Tibial artery (tissue), 4 donors: Measurements from ENCODE around the gene NXN.
A peak's percentile ranks its signal among the peaks of the same experiment; 100 is the strongest.
"Not testable (repeated sequence)": the region's sequence is repeated elsewhere in the genome, so short reads cannot be mapped to it uniquely, and the experiment has no call there.

ENCODE experiments used
- DNase-seq, 2 donors: peaks; one replicate each; pipeline ENCODE4 v3.0.0-alpha.2; 2019
- H3K27ac ChIP-seq, 2 donors: fragments of 200-600 bp; sonication (generic) in 1 of 2; 1 replicate in 1 of 2; 2 replicates in 1 of 2; pipeline ENCODE4 v1.5.1; 2018 to 2019; ENCODE audit warnings: mild to moderate bottlenecking in 1 of 2
- H3K27me3 ChIP-seq, 2 donors: fragments of 200-600 bp; sonication (generic) in 1 of 2; one replicate each; pipeline versions ENCODE4 v1.5.1 to v1.6.0; 2016 to 2019
- H3K36me3 ChIP-seq, 3 donors: fragments of 200-600 bp; sonication (generic) in 2 of 3; one replicate each; pipeline ENCODE4 v1.5.1; 2016 to 2019; ENCODE audit warnings: mild to moderate bottlenecking in 2 of 3
- H3K4me1 ChIP-seq, 4 donors: fragments of 200-600 bp; sonication (generic) in 2 of 4; 1 replicate in 3 of 4; 2 replicates in 1 of 4; pipeline ENCODE4 v1.5.1; 2016 to 2019
- H3K4me3 ChIP-seq, 2 donors: fragments of 200-600 bp; sonication (generic) in 1 of 2; 1 replicate in 1 of 2; 2 replicates in 1 of 2; pipeline ENCODE4 v1.5.1; 2018 to 2019; ENCODE audit warnings: mild to moderate bottlenecking in 2 of 2
- H3K9me3 ChIP-seq, 3 donors: fragments of 200-600 bp; sonication (generic) in 1 of 3; one replicate each; pipeline ENCODE4 v1.5.1; 2016 to 2019
- intact Hi-C: fragments of 100-400 bp; cut with DNase I; formaldehyde crosslinking; loops from one replicate; pipeline ENCODE4 v1.15.0; 2023; ENCODE audit warnings: low total_unique reads
- TF ChIP-seq, protein P1 (sequence below), 2 experiments: fragments of 200-600 bp in 1 of 2; fragments of 450-650 bp in 1 of 2; IDR thresholded peaks; one replicate each; pipeline ENCODE4 v1.5.1; 2017 to 2019; ENCODE audit warnings: antibody characterized with exemption in 2 of 2, mild to moderate bottlenecking in 1 of 2, moderate library complexity in 1 of 2

NXN gene

GRCh38 chr17:907725-908124, 71.9 kb downstream of the NXN start:
- H3K4me1 ChIP-seq = peaks cover 0 to 50% (median 6%) of the 10 kb centered on the region in 4 donors
- H3K9me3 ChIP-seq = no peaks in the 10 kb centered on the region
- intact Hi-C loops = no loop called here
- TF ChIP-seq, protein P1, sequence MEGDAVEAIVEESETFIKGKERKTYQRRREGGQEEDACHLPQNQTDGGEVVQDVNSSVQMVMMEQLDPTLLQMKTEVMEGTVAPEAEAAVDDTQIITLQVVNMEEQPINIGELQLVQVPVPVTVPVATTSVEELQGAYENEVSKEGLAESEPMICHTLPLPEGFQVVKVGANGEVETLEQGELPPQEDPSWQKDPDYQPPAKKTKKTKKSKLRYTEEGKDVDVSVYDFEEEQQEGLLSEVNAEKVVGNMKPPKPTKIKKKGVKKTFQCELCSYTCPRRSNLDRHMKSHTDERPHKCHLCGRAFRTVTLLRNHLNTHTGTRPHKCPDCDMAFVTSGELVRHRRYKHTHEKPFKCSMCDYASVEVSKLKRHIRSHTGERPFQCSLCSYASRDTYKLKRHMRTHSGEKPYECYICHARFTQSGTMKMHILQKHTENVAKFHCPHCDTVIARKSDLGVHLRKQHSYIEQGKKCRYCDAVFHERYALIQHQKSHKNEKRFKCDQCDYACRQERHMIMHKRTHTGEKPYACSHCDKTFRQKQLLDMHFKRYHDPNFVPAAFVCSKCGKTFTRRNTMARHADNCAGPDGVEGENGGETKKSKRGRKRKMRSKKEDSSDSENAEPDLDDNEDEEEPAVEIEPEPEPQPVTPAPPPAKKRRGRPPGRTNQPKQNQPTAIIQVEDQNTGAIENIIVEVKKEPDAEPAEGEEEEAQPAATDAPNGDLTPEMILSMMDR (IDR thresholded peaks at IDR 0.05) = no peak
- H3K36me3 ChIP-seq = no peaks in the 10 kb centered on the region
- H3K27me3 ChIP-seq = no peaks in the 10 kb centered on the region
- no peak for DNase-seq
- no peak overlapping the region for H3K27ac ChIP-seq
- H3K4me3 ChIP-seq = no peak overlapping the region

DNA sequence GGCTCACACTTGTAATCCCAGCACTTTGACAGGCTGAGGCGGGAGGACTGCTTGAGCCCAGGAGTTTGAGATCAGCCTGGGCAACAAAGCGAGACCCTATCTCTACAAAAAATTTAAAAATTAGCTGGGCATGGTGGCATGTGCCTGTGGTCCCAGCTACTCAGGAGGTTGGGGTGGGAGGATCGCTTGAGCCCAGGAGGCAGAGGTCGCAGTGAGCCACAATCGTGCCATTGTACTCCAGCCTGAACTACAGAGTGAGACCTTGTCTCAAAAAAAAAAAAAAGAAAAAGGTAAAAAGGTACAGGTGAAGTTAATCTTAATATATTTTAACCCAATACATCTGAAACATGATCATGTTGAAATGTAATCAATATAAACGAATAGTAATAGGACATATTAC, 73.9 kb downstream of the NXN start:
- DNase-seq, H3K9me3 ChIP-seq, H3K27ac ChIP-seq, H3K27me3 ChIP-seq, intact Hi-C loops, H3K36me3 ChIP-seq, H3K4me3 ChIP-seq: not testable (repeated sequence)
- H3K4me1 ChIP-seq = peaks cover 0 to 56% (median 19%) of the 10 kb centered on the region in 4 donors

GRCh38 chr17:903691-904481, 75.7 kb downstream of the NXN start:
- Histone ChIP-seq H3K4me1 (peaks cover 0 to 50% (median 21%) of the 10 kb centered on the region in 4 donors), H3K27ac (peak overlapping the region; percentile 42 to 73), H3K4me3 (peak overlapping the region; percentile 13 to 15), H3K36me3 (no peaks in the 10 kb centered on the region), H3K9me3 (no peaks in the 10 kb centered on the region), H3K27me3 (no peaks in the 10 kb centered on the region)
- TF ChIP-seq, protein P1 (IDR thresholded peaks at IDR 0.05) = no peak
- intact Hi-C loops = no loop called here
- no peak for DNase-seq

DNA sequence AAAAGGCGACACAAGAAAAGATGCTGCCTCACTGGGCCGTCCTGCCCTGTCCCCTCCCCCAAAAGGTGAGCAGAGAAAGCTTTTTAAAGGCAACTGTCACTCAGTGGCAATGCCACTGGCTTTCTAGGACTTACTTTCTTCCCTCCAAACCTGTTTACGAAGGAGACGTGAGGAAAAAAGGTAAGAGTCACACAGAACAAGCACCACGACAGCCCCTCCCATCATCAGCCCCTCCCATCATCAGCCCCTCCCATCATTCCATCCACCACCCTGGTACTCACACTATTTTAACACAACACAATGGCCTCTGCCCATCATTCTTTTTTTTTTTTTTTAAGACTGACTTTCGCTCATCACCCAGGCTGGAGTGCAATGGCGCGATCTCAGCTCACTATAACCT, 77.1 kb downstream of the NXN start:
- Histone ChIP-seq H3K4me1 (peaks cover 0 to 43% (median 21%) of the 10 kb centered on the region in 4 donors), H3K27me3 (no peaks in the 10 kb centered on the region), H3K36me3 (no peaks in the 10 kb centered on the region), H3K9me3 (no peaks in the 10 kb centered on the region), H3K4me3 (no peak overlapping the region), H3K27ac (peak overlapping the region in 1 of 2 donors; percentile 70)
- TF ChIP-seq, protein P1 (IDR thresholded peaks at IDR 0.05) = no peak
- DNase-seq = no peak
- intact Hi-C loops = no loop called here

DNA sequence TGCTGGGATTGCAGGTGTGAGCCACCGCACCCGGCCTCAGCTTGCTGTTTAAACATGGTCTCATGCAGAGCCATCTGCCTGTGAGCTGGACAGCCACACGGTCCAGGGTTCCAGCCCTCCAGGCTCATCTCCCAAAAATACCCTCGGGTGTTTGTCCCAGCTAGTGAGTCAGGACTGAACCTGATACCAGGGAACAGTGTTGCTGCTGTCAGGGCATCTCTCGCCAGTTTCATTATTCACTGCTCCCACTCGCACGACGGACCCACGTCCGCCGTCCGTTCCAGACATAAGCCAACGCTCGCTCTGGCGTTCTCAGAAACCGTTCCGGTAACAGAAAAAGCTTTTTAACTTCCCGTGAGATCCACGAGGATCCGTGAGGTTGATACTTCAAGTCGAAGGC, 77.6 kb downstream of the NXN start:
- TF ChIP-seq, protein P1 (IDR thresholded peaks at IDR 0.05) = no peak
- DNase-seq = no peak
- no peaks in the 10 kb centered on the region for H3K27me3 ChIP-seq
- H3K4me3 ChIP-seq = no peak overlapping the region
- no peaks in the 10 kb centered on the region for H3K9me3 ChIP-seq
- intact Hi-C loops = no loop called here
- H3K27ac ChIP-seq = peak overlapping the region; percentile 70 to 79
- no peaks in the 10 kb centered on the region for H3K36me3 ChIP-seq
- peaks cover 0 to 48% (median 21%) of the 10 kb centered on the region in 4 donors for H3K4me1 ChIP-seq

DNA sequence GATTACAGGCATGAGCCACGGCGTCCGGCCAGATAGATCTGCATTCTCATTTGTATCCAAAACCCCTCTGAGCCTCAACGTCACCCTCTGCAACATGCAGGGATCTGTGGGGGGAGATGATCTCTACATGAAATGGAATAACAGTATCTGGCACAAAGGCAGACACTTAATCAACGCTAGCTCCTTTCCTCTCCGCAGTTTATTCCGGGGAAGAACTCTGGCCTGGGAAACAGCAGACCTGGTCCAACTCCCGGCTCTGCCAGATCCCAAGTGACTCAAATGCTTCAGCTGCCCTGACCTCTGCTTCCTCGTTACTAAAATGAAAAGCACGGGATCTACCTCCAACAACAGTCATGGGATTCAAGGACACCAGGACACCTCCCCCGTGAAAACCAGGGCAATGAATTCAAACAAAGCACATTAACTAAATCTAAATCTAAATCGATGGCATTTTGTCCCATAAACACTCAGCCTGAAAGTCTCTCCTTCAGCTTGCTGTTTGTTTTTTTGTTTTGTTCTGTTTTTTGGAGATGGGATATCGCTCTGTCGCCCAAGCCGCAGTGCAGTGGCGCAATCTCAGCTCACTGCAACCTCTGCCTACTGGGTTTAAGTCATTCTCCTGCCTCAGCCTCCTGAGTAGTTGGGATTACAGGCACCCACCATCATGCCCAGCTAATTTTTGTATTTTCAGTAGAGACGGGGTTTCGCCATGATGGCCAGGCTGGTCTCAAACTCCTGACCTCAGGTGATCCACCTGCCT, 78.2 kb downstream of the NXN start:
- Histone ChIP-seq H3K27me3 (no peaks in the 10 kb centered on the region), H3K4me3 (no peak overlapping the region), H3K36me3 (no peaks in the 10 kb centered on the region), H3K4me1 (peaks cover 0 to 54% (median 21%) of the 10 kb centered on the region in 4 donors), H3K27ac (peak overlapping the region; percentile 70 to 79), H3K9me3 (no peaks in the 10 kb centered on the region)
- intact Hi-C loops = no loop called here
- TF ChIP-seq, protein P1 (IDR thresholded peaks at IDR 0.05) = no peak
- DNase-seq = peak; percentile 81 to 88
